RWPE2 (cell line): ENCODE measurements around the gene HIPK2.

Source experiments
- ATAC-seq: fragments of 200-7000 bp; cut with Tn5 transposase; 3 replicates; pipeline ENCODE4 v1.9.1; 2021; ENCODE audit warnings: low read depth
- DNase-seq: peaks from one replicate; pipeline ENCODE4 v3.0.0-alpha.2; 2020; ENCODE audit warnings: low spot score
- H3K27ac ChIP-seq: fragments of 450-650 bp; 2 replicates; pipeline ENCODE4 v1.5.1; 2017; ENCODE audit warnings: mild to moderate bottlenecking; ENCODE audit not compliant: poor library complexity, severe bottlenecking
- H3K27me3 ChIP-seq: fragments of 250-450 bp; sonication (Bioruptor Pico); 2 replicates; pipeline ENCODE4 v1.5.1; 2021; ENCODE audit warnings: mild to moderate bottlenecking, moderate library complexity; ENCODE audit not compliant: insufficient read depth, poor library complexity, severe bottlenecking
- H3K36me3 ChIP-seq: fragments of 250-450 bp; sonication (Bioruptor Pico); 2 replicates; pipeline ENCODE4 v1.5.1; 2020; ENCODE audit warnings: low read depth, mild to moderate bottlenecking, moderate library complexity
- H3K4me1 ChIP-seq: fragments of 250-450 bp; sonication (Bioruptor Pico); 2 replicates; pipeline ENCODE4 v1.5.1; 2021; ENCODE audit warnings: mild to moderate bottlenecking, moderate library complexity; ENCODE audit not compliant: insufficient read depth, poor library complexity, severe bottlenecking
- H3K4me3 ChIP-seq: fragments of 250-450 bp; sonication (Bioruptor Pico); 2 replicates; pipeline ENCODE4 v1.5.1; 2021; ENCODE audit warnings: mild to moderate bottlenecking, moderate library complexity; ENCODE audit not compliant: severe bottlenecking
- H3K9me3 ChIP-seq: fragments of 250-450 bp; sonication (Bioruptor Pico); 2 replicates; pipeline ENCODE4 v1.5.1; 2021; ENCODE audit warnings: mild to moderate bottlenecking, moderate library complexity; ENCODE audit not compliant: severe bottlenecking
- CTCF ChIP-seq: fragments of 450-650 bp; IDR thresholded peaks from one replicate; pipeline ENCODE4 v1.5.1; 2017; ENCODE audit warnings: mild to moderate bottlenecking, moderate library complexity; ENCODE audit not compliant: poor library complexity, severe bottlenecking

HIPK2 gene

GRCh38 chr7:139571190-139571589 lies 206.6 kb downstream of the HIPK2 start:
- TF ChIP-seq CTCF = no peak
- ATAC-seq (no peak), DNase-seq (no peak)
- Histone ChIP-seq H3K27ac (no peak overlapping the region), H3K36me3 (peaks cover 7% of the 10 kb centered on the region), H3K27me3 (no peaks in the 10 kb centered on the region), H3K4me3 (no peak overlapping the region), H3K4me1 (no peaks in the 10 kb centered on the region), H3K9me3 (no peaks in the 10 kb centered on the region)

- no peak overlapping the region for H3K27ac ChIP-seq
- no peaks in the 10 kb centered on the region for H3K27me3 ChIP-seq
- H3K9me3 ChIP-seq = no peaks in the 10 kb centered on the region
- no peaks in the 10 kb centered on the region for H3K4me1 ChIP-seq
- ATAC-seq (no peak), DNase-seq (no peak)
- peaks cover 7% of the 10 kb centered on the region for H3K36me3 ChIP-seq
- H3K4me3 ChIP-seq = no peak overlapping the region
- no peak for TF ChIP-seq CTCF
Observed at GRCh38 chr7:139570626-139571025, 207.2 kb downstream of the HIPK2 start.

- ATAC-seq (no peak), DNase-seq (no peak)
- H3K4me3 ChIP-seq = no peak overlapping the region
- H3K27me3 ChIP-seq = no peaks in the 10 kb centered on the region
- TF ChIP-seq CTCF = no peak
- H3K4me1 ChIP-seq = no peaks in the 10 kb centered on the region
- H3K27ac ChIP-seq = no peak overlapping the region
- H3K9me3 ChIP-seq = no peaks in the 10 kb centered on the region
- peaks cover 7% of the 10 kb centered on the region for H3K36me3 ChIP-seq
Observed at GRCh38 chr7:139570119-139570518, 207.7 kb downstream of the HIPK2 start.

GRCh38 chr7:139568813-139569490 lies 208.8 kb downstream of the HIPK2 start:
- H3K4me1 ChIP-seq = no peaks in the 10 kb centered on the region
- no peak overlapping the region for H3K4me3 ChIP-seq
- no peak for ATAC-seq
- DNase-seq = no peak
- TF ChIP-seq CTCF = no peak
- H3K27ac ChIP-seq = no peak overlapping the region
- no peaks in the 10 kb centered on the region for H3K36me3 ChIP-seq
- H3K9me3 ChIP-seq = no peaks in the 10 kb centered on the region
- H3K27me3 ChIP-seq = no peaks in the 10 kb centered on the region

- no peak overlapping the region for H3K27ac ChIP-seq
- no peak for TF ChIP-seq CTCF
- no peaks in the 10 kb centered on the region for H3K27me3 ChIP-seq
- H3K4me1 ChIP-seq = no peaks in the 10 kb centered on the region
- H3K4me3 ChIP-seq = no peak overlapping the region
- ATAC-seq (no peak), DNase-seq (no peak)
- no peaks in the 10 kb centered on the region for H3K36me3 ChIP-seq
- H3K9me3 ChIP-seq = no peaks in the 10 kb centered on the region
Observed at GRCh38 chr7:139568346-139568675, 209.5 kb downstream of the HIPK2 start.
